K562 (cell line): ENCODE results near the gene DOCK4. TPM values are rescaled to one million over a fixed set of nuclear protein-coding genes. Genes with fewer than 3 reads are reported as not detected.

Experiments
- ATAC-seq: fragments of 200-7000 bp; cut with Tn5 transposase; 3 replicates; pipeline ENCODE4 v1.9.1; 2020; ENCODE audit warnings: moderate library complexity
- BruUV-seq: library from RNA; stranded (reverse); fragments of 400-500 nt; replicated peaks from 2 replicates; lab custom pipeline; 2021; lab: Mats Ljungman, UMichigan
- CTCF ChIA-PET: fragments of 300-600 bp; formaldehyde crosslinking; extraction: SDS; loops from one replicate; lab custom pipeline; 2021; ENCODE audit warnings: low intra/inter-chr PET ratio; lab: Yijun Ruan, JAX
- POLR2A ChIA-PET: fragments of 300-600, 350-650 bp; sonication (Branson Sonifier 250); formaldehyde crosslinking; extraction: SDS; loops from one replicate; lab custom pipeline; 2021; ENCODE audit warnings: antibody characterized with exemption, inconsistent platforms; lab: Yijun Ruan, JAX
- DNase-seq, 4 experiments: peaks; one replicate each; pipeline versions ENCODE4 v3.0.0 to v3.0.0-alpha.2; 2011 to 2018; ENCODE audit warnings: low spot score in 3 of 4, mixed read lengths in 3 of 4; ENCODE audit errors: extremely low read depth in 1 of 4
- FAIRE-seq: peaks from 2 replicates; lab custom pipeline; 2011; peaks lifted over from hg19 to GRCh38; lab: Jason Lieb, UNC
- H2AFZ ChIP-seq: 2 replicates; pipeline ENCODE4 v1.6.0; 2011; ENCODE audit warnings: low read depth, low read length, control low read depth, inconsistent platforms
- H3K27ac ChIP-seq: fragments of 200-600 bp; 3 replicates; pipeline ENCODE4 v1.8.0; 2011; ENCODE audit warnings: low read depth, mild to moderate bottlenecking, control low read depth, inconsistent platforms, low read length, moderate library complexity, mixed read lengths; ENCODE audit errors: extremely low read depth
- H3K27me3 ChIP-seq, 2 experiments: fragments of 300-600 bp in 1 of 2; 2 replicates in 1 of 2; 3 replicates in 1 of 2; pipeline versions ENCODE4 v1.6.0 to v1.8.0; 2011; ENCODE audit warnings: inconsistent platforms in 2 of 2, low read length in 2 of 2, mild to moderate bottlenecking in 1 of 2, mixed read lengths in 1 of 2, moderate library complexity in 1 of 2; ENCODE audit not compliant: control insufficient read depth in 2 of 2, insufficient read depth in 2 of 2
- H3K36me3 ChIP-seq: fragments of 300-600 bp; 3 replicates; pipeline ENCODE4 v1.8.0; 2011; ENCODE audit warnings: mild to moderate bottlenecking, low read length, inconsistent platforms; ENCODE audit not compliant: control insufficient read depth, insufficient read depth
- H3K4me1 ChIP-seq, 2 experiments: fragments of 200-600 bp in 1 of 2; replicated peaks in 1 of 2; 2 replicates in 1 of 2; 3 replicates in 1 of 2; pipeline versions ENCODE4 v1.5.1 to v1.8.0; 2011; ENCODE audit warnings: inconsistent platforms in 2 of 2, low read length in 2 of 2, mild to moderate bottlenecking in 1 of 2, mixed read lengths in 1 of 2, moderate library complexity in 1 of 2; ENCODE audit not compliant: control insufficient read depth in 2 of 2, insufficient read depth in 2 of 2
- H3K4me2 ChIP-seq: 2 replicates; pipeline ENCODE4 v1.6.1; 2011; ENCODE audit warnings: low read length, control low read depth, inconsistent platforms, mixed read lengths; ENCODE audit not compliant: insufficient read depth
- H3K4me3 ChIP-seq: fragments of 200-600 bp; sonication (generic), shearing (Covaris generic); 2 replicates; pipeline ENCODE4 v1.5.1; 2016; ENCODE audit warnings: control low read depth, inconsistent platforms
- H3K79me2 ChIP-seq: fragments of 200-600 bp; 3 replicates; pipeline ENCODE4 v1.8.0; 2011; ENCODE audit warnings: low read length, inconsistent platforms; ENCODE audit not compliant: control insufficient read depth, insufficient read depth
- H3K9ac ChIP-seq, 2 experiments: 2 replicates each; pipeline versions ENCODE4 v1.6.0 to v1.6.1; 2011; ENCODE audit warnings: low read depth in 2 of 2, low read length in 2 of 2, control low read depth in 1 of 2, inconsistent platforms in 1 of 2, mild to moderate bottlenecking in 1 of 2, mixed read lengths in 1 of 2; ENCODE audit not compliant: insufficient read depth in 1 of 2
- H3K9me1 ChIP-seq: one replicate; pipeline ENCODE4 v1.6.0; 2011; ENCODE audit warnings: inconsistent platforms, mild to moderate bottlenecking, low read length, moderate library complexity; ENCODE audit not compliant: control insufficient read depth, insufficient read depth
- H3K9me3 ChIP-seq: replicated peaks from 2 replicates; pipeline ENCODE4 v1.5.1; 2011; ENCODE audit warnings: low read depth, low read length, inconsistent platforms; ENCODE audit not compliant: control insufficient read depth, insufficient read depth
- H4K20me1 ChIP-seq: replicated peaks from 2 replicates; pipeline ENCODE4 v1.6.1; 2011; ENCODE audit warnings: low read length, inconsistent platforms, mixed read lengths; ENCODE audit not compliant: control insufficient read depth, insufficient read depth
- CBX8 ChIP-seq: fragments of 200-600 bp; sonication (generic); IDR thresholded peaks from 2 replicates; pipeline ENCODE4 v1.6.1; 2012; ENCODE audit warnings: borderline replicate concordance, mixed run types, low read depth, mild to moderate bottlenecking, moderate library complexity, mixed read lengths, low read length, control low read depth, inconsistent platforms; ENCODE audit not compliant: poor library complexity, severe bottlenecking; ENCODE audit errors: extremely low read depth
- NFIC ChIP-seq: fragments of 450-650 bp; IDR thresholded peaks from 2 replicates; pipeline ENCODE4 v1.6.1; 2017; ENCODE audit warnings: mild to moderate bottlenecking, inconsistent platforms
- NFIX ChIP-seq: fragments of 250-450 bp; sonication (Bioruptor Pico); IDR thresholded peaks from 2 replicates; pipeline ENCODE4 v1.4.0; 2020; ENCODE audit warnings: low read depth, mild to moderate bottlenecking, moderate library complexity
- RBM34 ChIP-seq: fragments of 200-400 bp; formaldehyde crosslinking; IDR thresholded peaks from 2 replicates; pipeline ENCODE4 v1.6.1; 2018; ENCODE audit warnings: low read length, borderline replicate concordance; ENCODE audit not compliant: insufficient read depth
- RUNX1 ChIP-seq: sonication (generic); IDR thresholded peaks from 2 replicates; pipeline ENCODE4 v1.6.1; 2016; ENCODE audit warnings: antibody characterized with exemption, low read depth
- SMAD1 ChIP-seq: fragments of 150-350 bp; IDR thresholded peaks from 2 replicates; pipeline ENCODE4 v1.6.1; 2014; ENCODE audit warnings: low read length, low read depth; ENCODE audit not compliant: partially characterized antibody
- SPI1 ChIP-seq: IDR thresholded peaks from 2 replicates; pipeline ENCODE4 v1.6.1; 2011; ENCODE audit warnings: low read depth, low read length, control low read depth, borderline replicate concordance
- ZFP36 ChIP-seq: fragments of 150-350 bp; IDR thresholded peaks from 2 replicates; pipeline ENCODE4 v1.6.1; 2018; ENCODE audit warnings: low read length, low read depth; ENCODE audit not compliant: partially characterized antibody
- ZNF121 ChIP-seq: sonication (generic); formaldehyde crosslinking; conservative IDR thresholded peaks from 2 replicates; pipeline ENCODE4 v1.8.0; 2022; ENCODE audit warnings: missing genetic modification reagents
- WGBS: fragments of 100-300 bp; shearing (Covaris generic); methylation state at CpG from one replicate; pipeline ENCODE4 v1.1.6; 2016; ENCODE audit warnings: low coverage, mixed read lengths; ENCODE audit not compliant: insufficient coverage; ENCODE audit errors: missing lambda C conversion rate; 5-methylcytosine and 5-hydroxymethylcytosine counted together
- in situ Hi-C: fragments of 300-500 bp; cut with MboI; formaldehyde crosslinking; loops from 4 replicates; pipeline ENCODE4 v1.15.0; 2018; ENCODE audit warnings: inconsistent platforms, mixed read lengths
- intact Hi-C: fragments of 100-400 bp; cut with micrococcal nuclease; formaldehyde crosslinking; loops from 2 replicates; pipeline ENCODE4 v1.14.2; 2022
- polyA plus RNA-seq, 8 experiments: library from polyadenylated mRNA; depleted of rRNA in 4 of 8; stranded (reverse) in 5 of 8; unstranded in 3 of 8; fragments of >200 nt; fragmentation: Nextera tagmentation in 2 of 8; fragmentation: Illumina TruSeq in 1 of 8; extraction: Ambion mirVana in 2 of 8; extraction: Trizol in 1 of 8; gene quantifications; 2 replicates each; pipeline versions ENCODE4 v1.2.1 to v1.2.3, GENCODE V29; 2011 to 2014; ENCODE audit warnings: inconsistent platforms in 1 of 8, missing spikeins in 1 of 8
- total RNA-seq, 7 experiments: library from RNA; depleted of rRNA in 6 of 7; stranded (reverse); fragments of >200 nt in 6 of 7; fragmentation: Illumina TruSeq in 2 of 7; extraction: Trizol in 2 of 7; gene quantifications; 2 replicates each; pipeline versions ENCODE4 v1.2.1 to v1.2.3, GENCODE V29; 2011 to 2021; ENCODE audit warnings: low replicate concordance in 1 of 7
- TF ChIP-seq, protein P1 (sequence below): fragments of 450-650 bp; IDR thresholded peaks from 2 replicates; pipeline ENCODE4 v1.6.1; 2014; ENCODE audit warnings: low read depth, mild to moderate bottlenecking, moderate library complexity, borderline replicate concordance

DOCK4 gene
- total and polyA plus RNA-seq, 9 of the 15 experiments (the other 6 are each of a cell fraction or from before 2014, with no cell fraction given): 0.42 to 5.7 (median 2.3) TPM

DNA sequence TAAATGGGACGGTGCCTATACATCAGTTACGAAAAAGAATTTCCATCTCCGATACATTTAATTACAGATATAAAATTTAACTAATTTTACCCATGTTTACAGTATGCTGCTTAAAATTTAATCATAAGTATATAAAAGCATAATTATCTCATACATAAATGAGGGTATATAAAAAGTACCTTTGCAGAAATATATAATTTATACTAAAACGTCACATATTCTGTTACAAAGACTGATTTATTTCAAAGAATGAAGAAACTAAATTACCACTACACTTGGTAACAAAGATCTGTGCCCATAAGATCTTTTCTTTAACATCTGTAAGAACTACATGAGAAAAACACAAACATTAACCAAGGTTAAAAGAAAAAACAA is 2.8 kb downstream of the DOCK4 start:
- Histone ChIP-seq H3K36me3 (no peaks in the 10 kb centered on the region), H3K9ac (no peak overlapping the region), H3K4me1 (peaks cover 12 to 16% of the 10 kb centered on the region in 2 experiments; a peak in 4 of 5 replicates), H2AFZ (no peak overlapping the region), H3K27me3 (peaks cover 24 to 28% of the 10 kb centered on the region in 2 experiments), H3K9me3 (no peaks in the 10 kb centered on the region), H3K27ac (no peak overlapping the region), H3K4me3 (no peak overlapping the region), H4K20me1 (no peaks in the 10 kb centered on the region), H3K9me1 (no peaks in the 10 kb centered on the region), H3K4me2 (no peak overlapping the region), H3K79me2 (peaks cover 14% of the 10 kb centered on the region)
- in situ Hi-C loops (no loop called here), intact Hi-C loops (loop anchor here (10.0 kb wide), 2 partner anchors 211 to 291 kb away; no protein-coding TSS in a partner anchor)
- ATAC-seq (no peak), DNase-seq (no peak), FAIRE-seq (no peak)
- POLR2A ChIA-PET: interaction anchor here (1.1 kb wide), 1 partner anchor 32 kb away, joined by 3 read pairs; no protein-coding TSS in a partner anchor
- TF ChIP-seq CBX8 (peak; percentile 91), RBM34 (no peak)
- no TSS peak for BruUV-seq
- WGBS: 4% methylated on average over 4 of the region's 4 CpGs
- CTCF ChIA-PET: no interaction called here

DNA sequence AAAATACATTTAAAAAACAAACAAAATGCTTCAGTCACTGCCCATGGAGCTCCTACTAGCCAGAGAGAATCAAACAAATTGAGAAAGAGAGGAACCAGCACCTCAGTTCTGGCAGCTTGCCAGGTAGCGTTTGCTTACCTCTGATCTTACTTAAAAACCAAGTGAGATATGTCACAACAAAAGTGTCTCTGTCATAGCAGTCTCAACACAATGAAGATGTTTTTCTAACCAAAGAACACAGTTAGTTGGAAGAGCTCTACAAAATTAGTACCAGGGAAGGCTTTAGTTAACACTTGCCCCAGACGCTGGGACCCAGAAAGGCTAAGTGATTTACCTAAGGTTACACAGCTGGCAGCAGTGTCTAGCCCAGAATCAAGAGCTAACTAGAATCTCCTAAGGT is 3.4 kb downstream of the DOCK4 start:
- TF ChIP-seq SPI1 (peak; percentile 17; the same call in 1 of the 2 replicates), ZNF121 (CRISPR knock-in tag) (no peak), NFIX (peak; percentile 95), ZFP36 (peak; percentile 31), SMAD1 (peak; percentile 61), NFIC (peak; percentile 99), RUNX1 (no peak)
- TF ChIP-seq, protein P1, sequence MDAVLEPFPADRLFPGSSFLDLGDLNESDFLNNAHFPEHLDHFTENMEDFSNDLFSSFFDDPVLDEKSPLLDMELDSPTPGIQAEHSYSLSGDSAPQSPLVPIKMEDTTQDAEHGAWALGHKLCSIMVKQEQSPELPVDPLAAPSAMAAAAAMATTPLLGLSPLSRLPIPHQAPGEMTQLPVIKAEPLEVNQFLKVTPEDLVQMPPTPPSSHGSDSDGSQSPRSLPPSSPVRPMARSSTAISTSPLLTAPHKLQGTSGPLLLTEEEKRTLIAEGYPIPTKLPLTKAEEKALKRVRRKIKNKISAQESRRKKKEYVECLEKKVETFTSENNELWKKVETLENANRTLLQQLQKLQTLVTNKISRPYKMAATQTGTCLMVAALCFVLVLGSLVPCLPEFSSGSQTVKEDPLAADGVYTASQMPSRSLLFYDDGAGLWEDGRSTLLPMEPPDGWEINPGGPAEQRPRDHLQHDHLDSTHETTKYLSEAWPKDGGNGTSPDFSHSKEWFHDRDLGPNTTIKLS: no peak
- no peak for FAIRE-seq
- Histone ChIP-seq H3K9me3 (no peaks in the 10 kb centered on the region), H3K79me2 (peaks cover 12% of the 10 kb centered on the region), H3K27ac (no peak overlapping the region), H4K20me1 (no peaks in the 10 kb centered on the region), H2AFZ (no peak overlapping the region), H3K36me3 (no peaks in the 10 kb centered on the region), H3K27me3 (peaks cover 24 to 28% of the 10 kb centered on the region in 2 experiments), H3K4me3 (no peak overlapping the region), H3K9me1 (no peaks in the 10 kb centered on the region), H3K9ac (no peak overlapping the region), H3K4me1 (peaks cover 12 to 16% of the 10 kb centered on the region in 2 experiments; a peak in 4 of 5 replicates), H3K4me2 (no peak overlapping the region)
- in situ Hi-C loops (no loop called here), intact Hi-C loops (loop anchor here (10.0 kb wide), 2 partner anchors 212 to 292 kb away; no protein-coding TSS in a partner anchor)
- 0% methylated on average over 2 of the region's 2 CpGs for WGBS
- ATAC-seq: no peak
- CTCF ChIA-PET: no interaction called here
- BruUV-seq: no TSS peak
- POLR2A ChIA-PET: interaction anchor here (1.1 kb wide), 1 partner anchor 31 kb away, joined by 3 read pairs; no protein-coding TSS in a partner anchor
- peak in 1 of 4 experiments; percentile 41 for DNase-seq
